ENCODE data around the gene LAMB4. TPM values are rescaled to one million over a fixed set of nuclear protein-coding genes. Genes with fewer than 3 reads are reported as not detected.

The LAMB4 gene
- total RNA-seq, 6 experiments from 2014 or later: not detected

DNA sequence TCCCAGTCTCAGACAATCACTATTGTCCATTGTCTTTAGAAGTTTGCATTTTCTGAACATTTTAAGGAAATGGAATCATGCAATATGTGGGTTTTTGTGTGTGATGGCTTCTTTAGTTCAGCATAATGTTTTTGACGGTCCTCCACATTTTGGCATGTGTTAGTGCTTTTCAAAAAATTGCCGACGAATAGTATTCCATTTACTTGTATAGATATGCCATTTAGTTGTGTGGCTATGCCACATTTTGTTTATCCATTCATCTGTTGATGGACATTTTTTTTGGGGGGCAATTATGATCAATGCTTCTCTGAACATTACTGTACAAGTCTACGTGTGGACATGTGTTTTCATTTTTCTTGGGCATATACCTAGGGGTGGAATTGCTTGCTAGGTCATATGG lies 12.0 kb upstream of the LAMB4 start:
- intact Hi-C loops (cut with DNase I): no loop called here
- no peaks in the 10 kb centered on the region for H3K27me3 ChIP-seq
- WGBS (ENCODE audit: insufficient coverage, low coverage, low lambda C conversion rate, missing lambda C conversion rate): 85% methylated on average over 4 of the region's 4 CpGs

DNA sequence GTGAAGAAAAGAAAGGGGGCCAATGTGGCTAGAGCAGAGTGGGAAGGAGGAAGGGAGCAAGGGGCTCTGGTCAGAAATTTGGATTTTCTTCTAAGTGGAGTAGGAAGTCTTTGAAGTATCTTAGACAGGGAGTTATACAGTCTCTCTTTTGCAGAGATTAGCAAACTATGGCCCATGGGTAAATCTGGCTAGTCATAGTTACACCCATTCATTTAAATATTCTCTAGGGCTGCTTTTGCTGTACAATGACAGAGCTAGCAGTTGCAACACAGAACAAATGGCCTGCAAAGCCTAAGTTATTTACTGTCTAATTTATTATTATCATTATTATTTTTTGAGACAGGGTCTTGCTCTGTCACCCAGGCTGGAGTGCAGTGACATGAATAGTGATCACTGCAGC lies 10.5 kb upstream of the LAMB4 start:
- no peaks in the 10 kb centered on the region for H3K4me1 ChIP-seq
- no peak overlapping the region for H3K27ac ChIP-seq
- TF ChIP-seq, protein P1, sequence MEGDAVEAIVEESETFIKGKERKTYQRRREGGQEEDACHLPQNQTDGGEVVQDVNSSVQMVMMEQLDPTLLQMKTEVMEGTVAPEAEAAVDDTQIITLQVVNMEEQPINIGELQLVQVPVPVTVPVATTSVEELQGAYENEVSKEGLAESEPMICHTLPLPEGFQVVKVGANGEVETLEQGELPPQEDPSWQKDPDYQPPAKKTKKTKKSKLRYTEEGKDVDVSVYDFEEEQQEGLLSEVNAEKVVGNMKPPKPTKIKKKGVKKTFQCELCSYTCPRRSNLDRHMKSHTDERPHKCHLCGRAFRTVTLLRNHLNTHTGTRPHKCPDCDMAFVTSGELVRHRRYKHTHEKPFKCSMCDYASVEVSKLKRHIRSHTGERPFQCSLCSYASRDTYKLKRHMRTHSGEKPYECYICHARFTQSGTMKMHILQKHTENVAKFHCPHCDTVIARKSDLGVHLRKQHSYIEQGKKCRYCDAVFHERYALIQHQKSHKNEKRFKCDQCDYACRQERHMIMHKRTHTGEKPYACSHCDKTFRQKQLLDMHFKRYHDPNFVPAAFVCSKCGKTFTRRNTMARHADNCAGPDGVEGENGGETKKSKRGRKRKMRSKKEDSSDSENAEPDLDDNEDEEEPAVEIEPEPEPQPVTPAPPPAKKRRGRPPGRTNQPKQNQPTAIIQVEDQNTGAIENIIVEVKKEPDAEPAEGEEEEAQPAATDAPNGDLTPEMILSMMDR (IDR thresholded peaks at IDR 0.05): no peak
- no peak for TF ChIP-seq POLR2A (IDR thresholded peaks at IDR 0.05)
- DNase-seq (no peak), ATAC-seq (no peak)
- no peaks in the 10 kb centered on the region for H3K9me3 ChIP-seq
- H3K4me3 ChIP-seq: no peak overlapping the region
- H3K36me3 ChIP-seq: no peaks in the 10 kb centered on the region
- no peaks in the 10 kb centered on the region for H3K27me3 ChIP-seq
- intact Hi-C loops (cut with DNase I): no loop called here

More for the DNA sequence above, 12.0 kb upstream of the LAMB4 start:
- TF ChIP-seq POLR2A (IDR thresholded peaks at IDR 0.05): no peak
- TF ChIP-seq, protein P1 (IDR thresholded peaks at IDR 0.05): no peak
- no peak for ATAC-seq
- Histone ChIP-seq H3K4me1 (no peaks in the 10 kb centered on the region), H3K4me3 (no peak overlapping the region), H3K9me3 (no peaks in the 10 kb centered on the region), H3K36me3 (no peaks in the 10 kb centered on the region), H3K27ac (no peak overlapping the region)
- no peak for DNase-seq

DNA sequence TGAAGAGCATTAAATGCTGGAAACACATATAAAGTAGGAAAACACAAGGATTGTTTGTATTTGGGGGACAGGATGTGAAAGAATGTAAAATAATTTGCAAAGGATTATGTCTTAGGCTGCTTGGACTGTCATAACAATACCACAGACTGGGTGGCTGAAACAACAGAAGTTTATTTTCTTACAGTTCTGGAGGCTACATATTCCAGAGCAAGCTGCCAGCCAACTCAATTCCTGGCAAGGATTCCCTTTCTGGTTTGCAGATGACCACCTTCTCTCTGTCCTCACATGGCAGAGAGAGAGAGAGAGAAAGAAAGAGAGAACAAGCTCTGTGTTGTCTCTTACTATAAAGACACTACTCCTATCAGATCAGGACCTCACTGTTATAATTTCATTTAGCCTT lies 8.8 kb upstream of the LAMB4 start:
- Histone ChIP-seq H3K4me3 (no peak overlapping the region), H3K36me3 (no peaks in the 10 kb centered on the region), H3K27ac (no peak overlapping the region), H3K4me1 (no peaks in the 10 kb centered on the region), H3K9me3 (no peaks in the 10 kb centered on the region), H3K27me3 (no peaks in the 10 kb centered on the region)
- DNase-seq (no peak), ATAC-seq (no peak)
- intact Hi-C loops (cut with DNase I): no loop called here
- TF ChIP-seq, protein P1 (IDR thresholded peaks at IDR 0.05): no peak
- no peak for TF ChIP-seq POLR2A (IDR thresholded peaks at IDR 0.05)

DNA sequence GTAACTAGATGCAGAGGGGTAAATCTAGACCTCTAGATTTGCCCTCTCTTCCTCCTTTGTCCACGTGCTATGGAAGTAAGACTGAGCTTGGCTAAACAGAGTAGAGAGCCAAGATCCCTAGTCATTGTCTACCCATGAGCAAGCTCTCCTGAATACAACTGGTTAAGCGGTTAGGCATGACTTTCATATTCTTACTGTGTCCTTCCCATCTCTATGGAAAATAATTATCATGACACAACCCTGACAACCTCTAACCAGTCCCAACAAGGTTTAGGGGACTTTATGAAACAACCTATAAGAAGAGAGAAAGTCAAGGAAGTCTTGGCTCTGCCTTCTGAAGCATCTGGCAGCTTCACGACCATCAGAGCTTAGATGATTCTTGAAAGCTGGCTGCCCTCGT lies 7.8 kb upstream of the LAMB4 start:
- ATAC-seq (no peak), DNase-seq (no peak)
- Histone ChIP-seq H3K27me3 (no peaks in the 10 kb centered on the region), H3K4me1 (no peaks in the 10 kb centered on the region), H3K36me3 (no peaks in the 10 kb centered on the region), H3K4me3 (no peak overlapping the region), H3K27ac (no peak overlapping the region), H3K9me3 (no peaks in the 10 kb centered on the region)
- 75% methylated on average over 4 of the region's 4 CpGs for whole genome bisulfite sequencing (ENCODE audit: insufficient coverage, low coverage, low lambda C conversion rate, missing lambda C conversion rate)
- intact Hi-C loops (cut with DNase I): no loop called here
- TF ChIP-seq POLR2A (IDR thresholded peaks at IDR 0.05): no peak
- TF ChIP-seq, protein P1 (IDR thresholded peaks at IDR 0.05): no peak

DNA sequence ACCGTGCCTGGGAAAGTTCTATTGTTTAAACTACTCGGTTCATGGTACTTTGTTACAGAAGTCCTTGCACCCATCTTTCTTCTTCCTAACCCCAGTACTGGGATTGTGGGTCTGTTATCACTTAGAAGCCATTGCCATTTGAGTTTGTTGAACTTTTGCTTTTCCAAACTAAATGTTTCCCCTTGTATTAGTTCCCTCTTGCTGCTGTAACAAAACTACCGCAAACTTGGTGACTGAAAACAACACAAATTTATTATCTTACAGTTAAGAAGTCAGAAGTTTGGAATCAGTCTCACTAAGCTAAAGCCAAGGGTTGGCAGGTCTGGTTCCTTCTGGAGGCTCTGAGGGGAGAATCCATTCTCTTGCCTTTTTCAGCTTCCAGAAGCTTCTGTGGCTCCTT lies 6.9 kb upstream of the LAMB4 start:
- ATAC-seq: no peak
- no peak for DNase-seq
- TF ChIP-seq POLR2A (IDR thresholded peaks at IDR 0.05): no peak
- TF ChIP-seq, protein P1 (IDR thresholded peaks at IDR 0.05): no peak
- Histone ChIP-seq H3K27ac (no peak overlapping the region), H3K36me3 (no peaks in the 10 kb centered on the region), H3K4me1 (no peaks in the 10 kb centered on the region), H3K27me3 (no peaks in the 10 kb centered on the region), H3K4me3 (no peak overlapping the region), H3K9me3 (no peaks in the 10 kb centered on the region)
- WGBS (ENCODE audit: insufficient coverage, low coverage, low lambda C conversion rate, missing lambda C conversion rate): 92% methylated on average over 3 of the region's 3 CpGs
- intact Hi-C loops (cut with DNase I): no loop called here
